H1 (cell line): ENCODE data around the gene CCDC154. TPM values are rescaled to one million over a fixed set of nuclear protein-coding genes. Genes with fewer than 3 reads are reported as not detected.

Experiments used
- HDAC2 ChIP-seq, 2 experiments: fragments of 300-600 bp in 1 of 2; sonication (generic) in 1 of 2; IDR thresholded peaks; 2 replicates each; pipeline ENCODE4 v1.6.1; 2011 to 2012; ENCODE audit warnings: low read depth in 2 of 2, low read length in 2 of 2, mild to moderate bottlenecking in 2 of 2, moderate library complexity in 2 of 2, borderline replicate concordance in 1 of 2, inconsistent platforms in 1 of 2
- polyA plus RNA-seq, 7 experiments: library from polyadenylated mRNA; depleted of rRNA in 3 of 7; stranded (reverse) in 5 of 7; unstranded in 2 of 7; fragments of >200 nt in 5 of 7; fragments of 200-250 nt in 2 of 7; gene quantifications; 1 replicate in 5 of 7; 2 replicates in 1 of 7; 4 replicates in 1 of 7; pipeline versions ENCODE4 v1.2.1 to v1.2.3, GENCODE V29; 2011 to 2013; ENCODE audit warnings: missing spikeins in 2 of 7, mixed read lengths in 2 of 7
- total RNA-seq: library from RNA; stranded (reverse); fragmentation: NEBNext Ultra II Directional; extraction: Animal tissue kit (Norgen Biotek cat#: 25700); gene quantifications from 2 replicates; pipeline ENCODE4 v1.2.1, GENCODE V29; 2021
- TF ChIP-seq, protein P1 (sequence below): fragments of 300-600 bp; sonication (generic); IDR thresholded peaks from 2 replicates; pipeline ENCODE4 v1.7.1; 2012; ENCODE audit warnings: low read length, moderate library complexity, mild to moderate bottlenecking, inconsistent platforms; ENCODE audit not compliant: insufficient replicate concordance

The CCDC154 gene
- total and polyA plus RNA-seq, 2 of the 8 experiments (the other 6 are each of a cell fraction or from before 2014, with no cell fraction given) = 0.15 to 0.88 TPM

GRCh38 chr16:1422076-1422475 lies 22.3 kb downstream of the CCDC154 start (continued):
- TF ChIP-seq, protein P1, sequence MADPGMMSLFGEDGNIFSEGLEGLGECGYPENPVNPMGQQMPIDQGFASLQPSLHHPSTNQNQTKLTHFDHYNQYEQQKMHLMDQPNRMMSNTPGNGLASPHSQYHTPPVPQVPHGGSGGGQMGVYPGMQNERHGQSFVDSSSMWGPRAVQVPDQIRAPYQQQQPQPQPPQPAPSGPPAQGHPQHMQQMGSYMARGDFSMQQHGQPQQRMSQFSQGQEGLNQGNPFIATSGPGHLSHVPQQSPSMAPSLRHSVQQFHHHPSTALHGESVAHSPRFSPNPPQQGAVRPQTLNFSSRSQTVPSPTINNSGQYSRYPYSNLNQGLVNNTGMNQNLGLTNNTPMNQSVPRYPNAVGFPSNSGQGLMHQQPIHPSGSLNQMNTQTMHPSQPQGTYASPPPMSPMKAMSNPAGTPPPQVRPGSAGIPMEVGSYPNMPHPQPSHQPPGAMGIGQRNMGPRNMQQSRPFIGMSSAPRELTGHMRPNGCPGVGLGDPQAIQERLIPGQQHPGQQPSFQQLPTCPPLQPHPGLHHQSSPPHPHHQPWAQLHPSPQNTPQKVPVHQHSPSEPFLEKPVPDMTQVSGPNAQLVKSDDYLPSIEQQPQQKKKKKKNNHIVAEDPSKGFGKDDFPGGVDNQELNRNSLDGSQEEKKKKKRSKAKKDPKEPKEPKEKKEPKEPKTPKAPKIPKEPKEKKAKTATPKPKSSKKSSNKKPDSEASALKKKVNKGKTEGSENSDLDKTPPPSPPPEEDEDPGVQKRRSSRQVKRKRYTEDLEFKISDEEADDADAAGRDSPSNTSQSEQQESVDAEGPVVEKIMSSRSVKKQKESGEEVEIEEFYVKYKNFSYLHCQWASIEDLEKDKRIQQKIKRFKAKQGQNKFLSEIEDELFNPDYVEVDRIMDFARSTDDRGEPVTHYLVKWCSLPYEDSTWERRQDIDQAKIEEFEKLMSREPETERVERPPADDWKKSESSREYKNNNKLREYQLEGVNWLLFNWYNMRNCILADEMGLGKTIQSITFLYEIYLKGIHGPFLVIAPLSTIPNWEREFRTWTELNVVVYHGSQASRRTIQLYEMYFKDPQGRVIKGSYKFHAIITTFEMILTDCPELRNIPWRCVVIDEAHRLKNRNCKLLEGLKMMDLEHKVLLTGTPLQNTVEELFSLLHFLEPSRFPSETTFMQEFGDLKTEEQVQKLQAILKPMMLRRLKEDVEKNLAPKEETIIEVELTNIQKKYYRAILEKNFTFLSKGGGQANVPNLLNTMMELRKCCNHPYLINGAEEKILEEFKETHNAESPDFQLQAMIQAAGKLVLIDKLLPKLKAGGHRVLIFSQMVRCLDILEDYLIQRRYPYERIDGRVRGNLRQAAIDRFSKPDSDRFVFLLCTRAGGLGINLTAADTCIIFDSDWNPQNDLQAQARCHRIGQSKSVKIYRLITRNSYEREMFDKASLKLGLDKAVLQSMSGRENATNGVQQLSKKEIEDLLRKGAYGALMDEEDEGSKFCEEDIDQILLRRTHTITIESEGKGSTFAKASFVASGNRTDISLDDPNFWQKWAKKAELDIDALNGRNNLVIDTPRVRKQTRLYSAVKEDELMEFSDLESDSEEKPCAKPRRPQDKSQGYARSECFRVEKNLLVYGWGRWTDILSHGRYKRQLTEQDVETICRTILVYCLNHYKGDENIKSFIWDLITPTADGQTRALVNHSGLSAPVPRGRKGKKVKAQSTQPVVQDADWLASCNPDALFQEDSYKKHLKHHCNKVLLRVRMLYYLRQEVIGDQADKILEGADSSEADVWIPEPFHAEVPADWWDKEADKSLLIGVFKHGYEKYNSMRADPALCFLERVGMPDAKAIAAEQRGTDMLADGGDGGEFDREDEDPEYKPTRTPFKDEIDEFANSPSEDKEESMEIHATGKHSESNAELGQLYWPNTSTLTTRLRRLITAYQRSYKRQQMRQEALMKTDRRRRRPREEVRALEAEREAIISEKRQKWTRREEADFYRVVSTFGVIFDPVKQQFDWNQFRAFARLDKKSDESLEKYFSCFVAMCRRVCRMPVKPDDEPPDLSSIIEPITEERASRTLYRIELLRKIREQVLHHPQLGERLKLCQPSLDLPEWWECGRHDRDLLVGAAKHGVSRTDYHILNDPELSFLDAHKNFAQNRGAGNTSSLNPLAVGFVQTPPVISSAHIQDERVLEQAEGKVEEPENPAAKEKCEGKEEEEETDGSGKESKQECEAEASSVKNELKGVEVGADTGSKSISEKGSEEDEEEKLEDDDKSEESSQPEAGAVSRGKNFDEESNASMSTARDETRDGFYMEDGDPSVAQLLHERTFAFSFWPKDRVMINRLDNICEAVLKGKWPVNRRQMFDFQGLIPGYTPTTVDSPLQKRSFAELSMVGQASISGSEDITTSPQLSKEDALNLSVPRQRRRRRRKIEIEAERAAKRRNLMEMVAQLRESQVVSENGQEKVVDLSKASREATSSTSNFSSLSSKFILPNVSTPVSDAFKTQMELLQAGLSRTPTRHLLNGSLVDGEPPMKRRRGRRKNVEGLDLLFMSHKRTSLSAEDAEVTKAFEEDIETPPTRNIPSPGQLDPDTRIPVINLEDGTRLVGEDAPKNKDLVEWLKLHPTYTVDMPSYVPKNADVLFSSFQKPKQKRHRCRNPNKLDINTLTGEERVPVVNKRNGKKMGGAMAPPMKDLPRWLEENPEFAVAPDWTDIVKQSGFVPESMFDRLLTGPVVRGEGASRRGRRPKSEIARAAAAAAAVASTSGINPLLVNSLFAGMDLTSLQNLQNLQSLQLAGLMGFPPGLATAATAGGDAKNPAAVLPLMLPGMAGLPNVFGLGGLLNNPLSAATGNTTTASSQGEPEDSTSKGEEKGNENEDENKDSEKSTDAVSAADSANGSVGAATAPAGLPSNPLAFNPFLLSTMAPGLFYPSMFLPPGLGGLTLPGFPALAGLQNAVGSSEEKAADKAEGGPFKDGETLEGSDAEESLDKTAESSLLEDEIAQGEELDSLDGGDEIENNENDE = no peak
- TF ChIP-seq HDAC2 (IDR thresholded peaks at IDR 0.05; ENCODE audit: borderline replicate concordance in 1 of 2, low read depth in 2 of 2, low read length in 2 of 2) = no peak
